ENCODE data around the gene CYS1. TPM values are rescaled to one million over a fixed set of nuclear protein-coding genes. Genes with fewer than 3 reads are reported as not detected.

Gene CYS1
- total RNA-seq, 3 donors from 2014 or later (not counting 1 experiment from before 2014, with no cell fraction given): not detected

DNA sequence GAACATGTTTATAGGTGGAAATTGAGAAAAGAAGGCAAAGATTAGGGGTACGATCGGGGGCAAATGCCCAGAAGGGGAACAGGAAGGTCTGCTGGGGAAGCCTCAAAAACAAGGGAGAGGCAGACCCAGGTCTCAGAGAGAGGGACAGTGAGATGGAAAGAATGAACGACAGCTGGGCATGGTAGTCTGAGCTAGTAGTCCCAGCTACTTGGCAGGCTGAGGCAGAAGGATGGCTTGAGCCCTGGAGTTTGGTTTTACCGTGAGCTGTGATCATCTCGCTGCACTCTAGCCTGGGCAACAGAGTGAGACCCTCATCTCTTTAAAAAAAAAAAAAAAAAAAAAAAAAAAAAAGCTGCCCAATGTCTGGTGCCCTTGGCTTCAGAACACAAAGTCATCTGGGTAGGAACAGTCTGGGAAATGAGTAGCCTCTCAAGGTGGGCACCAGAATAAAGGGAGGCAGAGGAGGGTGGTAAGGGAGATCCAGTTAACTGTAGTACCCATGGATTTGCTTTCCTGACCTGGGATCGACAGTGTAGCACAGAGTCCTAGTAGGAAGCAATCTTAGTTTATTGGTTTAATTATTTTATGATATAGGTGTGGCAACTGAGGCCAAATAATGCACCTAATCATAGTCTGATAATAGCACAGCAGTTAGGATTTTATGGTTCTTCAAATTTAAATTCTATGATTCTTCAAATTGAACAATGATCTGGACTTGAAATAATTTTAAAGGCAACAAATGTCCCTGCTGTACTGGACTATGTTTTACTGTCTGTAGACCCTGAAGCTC is 45.8 kb upstream of the CYS1 start:
- Mint-ChIP-seq H3K27ac (no peak overlapping the region), H3K4me1 (peaks cover 36 to 42% of the 10 kb centered on the region in 2 donors), H3K36me3 (peaks cover 6% of the 10 kb centered on the region), H3K27me3 (ENCODE audit: low read depth in 2 of 2) (no peaks in the 10 kb centered on the region), H3K4me3 (no peak overlapping the region), H3K9me3 (no peaks in the 10 kb centered on the region)
- 84% methylated on average over 5 of the region's 6 CpGs for WGBS (ENCODE audit: insufficient coverage)
- H3K4me3 ChIP-seq (ENCODE audit: low read length): no peak overlapping the region
- peaks cover 33% of the 10 kb centered on the region for H3K4me1 ChIP-seq (ENCODE audit: control insufficient read depth, insufficient read depth, low read length)
- no peak for DNase-seq
- H3K36me3 ChIP-seq (ENCODE audit: control insufficient read depth, insufficient read depth, low read length): no peaks in the 10 kb centered on the region
- ATAC-seq: no peak
- TF ChIP-seq, protein P1, sequence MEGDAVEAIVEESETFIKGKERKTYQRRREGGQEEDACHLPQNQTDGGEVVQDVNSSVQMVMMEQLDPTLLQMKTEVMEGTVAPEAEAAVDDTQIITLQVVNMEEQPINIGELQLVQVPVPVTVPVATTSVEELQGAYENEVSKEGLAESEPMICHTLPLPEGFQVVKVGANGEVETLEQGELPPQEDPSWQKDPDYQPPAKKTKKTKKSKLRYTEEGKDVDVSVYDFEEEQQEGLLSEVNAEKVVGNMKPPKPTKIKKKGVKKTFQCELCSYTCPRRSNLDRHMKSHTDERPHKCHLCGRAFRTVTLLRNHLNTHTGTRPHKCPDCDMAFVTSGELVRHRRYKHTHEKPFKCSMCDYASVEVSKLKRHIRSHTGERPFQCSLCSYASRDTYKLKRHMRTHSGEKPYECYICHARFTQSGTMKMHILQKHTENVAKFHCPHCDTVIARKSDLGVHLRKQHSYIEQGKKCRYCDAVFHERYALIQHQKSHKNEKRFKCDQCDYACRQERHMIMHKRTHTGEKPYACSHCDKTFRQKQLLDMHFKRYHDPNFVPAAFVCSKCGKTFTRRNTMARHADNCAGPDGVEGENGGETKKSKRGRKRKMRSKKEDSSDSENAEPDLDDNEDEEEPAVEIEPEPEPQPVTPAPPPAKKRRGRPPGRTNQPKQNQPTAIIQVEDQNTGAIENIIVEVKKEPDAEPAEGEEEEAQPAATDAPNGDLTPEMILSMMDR (IDR thresholded peaks at IDR 0.05): no peak
- intact Hi-C loops (cut with micrococcal nuclease): no loop called here
- no peak overlapping the region for H3K27ac ChIP-seq (ENCODE audit: low read length)
- H3K9me3 ChIP-seq (ENCODE audit: control insufficient read depth, insufficient read depth, low read length): no peaks in the 10 kb centered on the region
- peaks cover 3% of the 10 kb centered on the region for H3K27me3 ChIP-seq (ENCODE audit: control insufficient read depth, insufficient read depth, low read length)

DNA sequence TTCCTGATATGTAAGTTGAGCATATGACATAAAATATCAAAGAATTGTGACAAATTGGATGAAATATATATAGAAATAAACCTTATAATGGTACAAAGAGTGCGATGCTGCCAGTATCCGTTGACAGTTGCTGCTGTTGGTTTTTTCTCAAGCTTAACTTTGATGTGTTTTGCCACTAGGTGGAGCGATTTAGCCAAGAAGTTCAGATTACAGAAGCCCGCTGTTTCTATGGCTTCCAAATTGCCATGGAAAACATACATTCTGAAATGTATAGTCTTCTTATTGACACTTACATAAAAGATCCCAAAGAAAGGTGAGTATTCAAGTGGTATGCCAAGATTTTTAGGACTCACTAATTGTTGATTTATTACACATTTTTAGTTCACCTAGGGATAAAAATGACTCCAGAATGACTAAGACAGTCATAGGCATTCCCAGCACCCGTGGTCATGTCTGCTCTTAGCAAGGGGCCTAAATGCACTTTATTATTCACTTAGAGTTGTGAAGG is 44.4 kb upstream of the CYS1 start:
- WGBS (ENCODE audit: insufficient coverage): 17% methylated on average over 5 of the region's 5 CpGs
- no peaks in the 10 kb centered on the region for H3K36me3 ChIP-seq (ENCODE audit: control insufficient read depth, insufficient read depth, low read length)
- no peak overlapping the region for H3K4me3 ChIP-seq (ENCODE audit: low read length)
- Mint-ChIP-seq H3K9me3 (no peaks in the 10 kb centered on the region), H3K27me3 (ENCODE audit: low read depth in 2 of 2) (no peaks in the 10 kb centered on the region), H3K4me1 (peaks cover 48 to 54% of the 10 kb centered on the region in 2 donors), H3K27ac (peak overlapping the region; percentile 74 to 92), H3K4me3 (peak overlapping the region; percentile 93), H3K36me3 (peaks cover 6% of the 10 kb centered on the region)
- DNase-seq: peak in 1 of 2 donors; percentile 89
- no peaks in the 10 kb centered on the region for H3K9me3 ChIP-seq (ENCODE audit: control insufficient read depth, insufficient read depth, low read length)
- H3K27me3 ChIP-seq (ENCODE audit: control insufficient read depth, insufficient read depth, low read length): peaks cover 3% of the 10 kb centered on the region
- H3K27ac ChIP-seq (ENCODE audit: low read length): no peak overlapping the region
- peaks cover 43% of the 10 kb centered on the region for H3K4me1 ChIP-seq (ENCODE audit: control insufficient read depth, insufficient read depth, low read length)
- TF ChIP-seq, protein P1 (IDR thresholded peaks at IDR 0.05): peak; percentile 74
- intact Hi-C loops (cut with micrococcal nuclease): loop anchor here (1.0 kb wide), 2 partner anchors 285 to 311 kb away; no protein-coding TSS in a partner anchor
- no peak for ATAC-seq

DNA sequence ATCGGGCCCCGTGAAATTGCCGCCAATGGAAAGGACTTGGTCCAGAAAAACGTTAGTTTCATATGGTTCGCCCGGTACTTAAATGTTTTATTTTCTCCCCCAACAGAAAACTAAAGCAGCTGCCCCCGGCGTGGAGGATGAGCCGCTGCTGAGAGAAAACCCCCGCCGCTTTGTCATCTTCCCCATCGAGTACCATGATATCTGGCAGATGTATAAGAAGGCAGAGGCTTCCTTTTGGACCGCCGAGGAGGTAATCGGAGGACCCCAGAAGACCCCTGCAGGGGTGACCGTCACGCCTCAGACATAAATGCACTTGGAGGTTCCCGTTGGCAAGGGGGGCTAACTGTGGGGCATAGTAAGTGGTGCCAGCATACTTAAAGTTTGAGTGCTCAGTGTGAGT is 43.1 kb upstream of the CYS1 start:
- ATAC-seq (no peak), DNase-seq (peak in 1 of 2 donors; percentile 25)
- H3K27me3 Mint-ChIP-seq (ENCODE audit: low read depth in 2 of 2): no peaks in the 10 kb centered on the region
- Histone ChIP-seq H3K4me3 (ENCODE audit: low read length) (peak overlapping the region; percentile 44), H3K27me3 (ENCODE audit: control insufficient read depth, insufficient read depth, low read length) (peaks cover 3% of the 10 kb centered on the region), H3K36me3 (ENCODE audit: control insufficient read depth, insufficient read depth, low read length) (no peaks in the 10 kb centered on the region), H3K4me1 (ENCODE audit: control insufficient read depth, insufficient read depth, low read length) (peaks cover 49% of the 10 kb centered on the region), H3K27ac (ENCODE audit: low read length) (no peak overlapping the region), H3K9me3 (ENCODE audit: control insufficient read depth, insufficient read depth, low read length) (no peaks in the 10 kb centered on the region)
- H3K9me3 Mint-ChIP-seq: no peaks in the 10 kb centered on the region
- H3K27ac Mint-ChIP-seq: peak overlapping the region; percentile 74 to 92
- TF ChIP-seq, protein P1 (IDR thresholded peaks at IDR 0.05): no peak
- peak overlapping the region; percentile 93 for H3K4me3 Mint-ChIP-seq
- WGBS (ENCODE audit: insufficient coverage): 9% methylated on average over 18 of the region's 18 CpGs
- peaks cover 49 to 50% of the 10 kb centered on the region in 2 donors for H3K4me1 Mint-ChIP-seq
- intact Hi-C loops (cut with micrococcal nuclease): loop anchor here (2.0 kb wide), 1 partner anchor 50 kb away; no protein-coding TSS in a partner anchor
- H3K36me3 Mint-ChIP-seq: no peaks in the 10 kb centered on the region
